ENCODE data around the gene USP46.

The USP46 gene

DNA sequence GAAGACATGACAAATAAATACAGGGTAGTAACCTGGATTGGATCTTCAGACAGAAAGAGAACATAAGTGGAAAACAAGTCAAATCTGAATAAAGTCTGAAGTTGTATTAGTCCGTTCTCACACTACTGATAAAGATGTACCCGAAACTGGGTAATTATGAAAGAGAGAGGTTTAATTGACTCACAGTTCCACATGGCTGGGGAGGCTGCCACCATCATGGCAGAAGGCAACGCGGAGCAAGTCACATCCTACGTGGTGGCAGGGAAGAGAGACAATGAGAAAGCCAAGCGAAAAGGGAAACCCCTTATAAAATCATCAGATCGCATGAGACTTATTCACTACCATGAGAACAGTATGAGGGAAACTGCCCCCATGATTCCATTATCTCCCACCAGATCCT, 82.8 kb downstream of the USP46 start:
- Mint-ChIP-seq H3K9me3 (no peaks in the 10 kb centered on the region), H3K4me1 (no peaks in the 10 kb centered on the region), H3K27ac (no peak overlapping the region), H3K36me3 (no peaks in the 10 kb centered on the region), H3K4me3 (no peak overlapping the region), H3K27me3 (no peaks in the 10 kb centered on the region)

- no peak overlapping the region for H3K4me3 Mint-ChIP-seq
- H3K27ac Mint-ChIP-seq = no peak overlapping the region
- no peaks in the 10 kb centered on the region for H3K27me3 Mint-ChIP-seq
- no peaks in the 10 kb centered on the region for H3K36me3 Mint-ChIP-seq
- no peaks in the 10 kb centered on the region for H3K4me1 Mint-ChIP-seq
- H3K9me3 Mint-ChIP-seq = no peaks in the 10 kb centered on the region
Measured at GRCh38 chr4:52575406-52575805, 83.7 kb downstream of the USP46 start.

DNA sequence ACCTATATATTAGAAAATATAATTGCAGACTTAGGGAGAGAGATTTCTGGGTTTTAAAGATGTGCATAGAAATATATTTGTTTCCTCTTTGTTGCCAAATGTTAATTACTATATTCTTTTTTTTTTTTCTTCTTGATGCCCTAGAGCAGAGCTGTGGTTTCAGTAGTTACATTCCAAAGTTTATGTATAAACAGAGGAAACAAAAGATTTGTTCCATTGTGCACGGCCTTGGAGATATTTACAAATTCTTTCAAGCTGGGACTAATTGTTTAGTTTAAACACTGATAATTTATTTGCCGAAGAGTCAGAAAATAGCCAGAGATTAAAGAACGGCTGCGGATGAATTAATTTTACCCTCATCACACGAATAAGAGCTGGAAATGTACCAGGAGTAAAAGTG, 85.1 kb downstream of the USP46 start:
- Mint-ChIP-seq H3K36me3 (no peaks in the 10 kb centered on the region), H3K9me3 (no peaks in the 10 kb centered on the region), H3K4me3 (no peak overlapping the region), H3K27me3 (no peaks in the 10 kb centered on the region), H3K27ac (no peak overlapping the region), H3K4me1 (no peaks in the 10 kb centered on the region)

DNA sequence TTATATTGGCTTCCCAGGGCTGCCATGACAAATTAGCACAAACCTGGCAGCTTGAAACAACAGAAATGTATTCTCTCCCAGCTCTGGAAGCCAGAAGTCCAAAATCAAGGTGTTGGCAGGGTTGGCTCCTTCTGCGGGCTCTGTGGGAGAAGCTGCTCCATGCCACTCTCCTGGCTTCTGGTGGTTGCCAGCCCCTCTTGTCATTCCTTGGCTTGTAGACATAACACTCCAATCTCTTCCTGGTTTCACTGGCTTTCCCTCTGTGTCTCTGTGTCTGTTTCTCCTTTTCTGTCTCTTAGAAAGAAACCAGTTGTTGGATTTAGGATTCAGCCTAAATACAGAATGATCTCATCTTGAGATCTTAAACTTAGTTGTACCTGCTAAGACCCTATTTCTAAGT, 85.5 kb downstream of the USP46 start:
- Mint-ChIP-seq H3K4me1 (no peaks in the 10 kb centered on the region), H3K27me3 (no peaks in the 10 kb centered on the region), H3K36me3 (no peaks in the 10 kb centered on the region), H3K4me3 (no peak overlapping the region), H3K27ac (no peak overlapping the region), H3K9me3 (no peaks in the 10 kb centered on the region)

DNA sequence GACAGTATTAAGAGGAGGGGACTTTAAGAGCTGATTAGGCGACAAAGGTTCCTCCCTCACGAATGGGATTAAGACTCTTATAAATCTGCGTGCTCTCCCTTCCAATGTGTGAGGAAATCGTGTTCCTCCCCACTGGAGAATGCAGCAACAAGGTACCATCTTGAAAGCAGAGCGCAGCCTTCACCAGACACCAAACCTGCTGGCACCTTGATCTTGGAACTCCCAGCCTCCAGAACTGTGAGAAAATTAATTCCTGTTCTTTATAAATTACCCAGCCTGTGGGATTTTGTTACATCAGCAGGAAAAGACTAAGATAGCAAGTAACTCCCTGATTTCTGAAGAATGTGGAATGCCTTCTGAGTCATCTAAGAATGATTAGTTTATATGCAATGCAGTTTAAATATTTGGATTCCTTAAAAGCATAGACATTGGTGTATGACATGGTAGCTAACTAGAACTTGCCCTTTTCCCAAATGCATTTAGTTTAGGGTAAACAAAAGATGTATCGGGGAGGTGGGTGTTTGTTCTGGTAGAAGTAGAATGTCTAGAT, 86.1 kb downstream of the USP46 start:
- Mint-ChIP-seq H3K4me1 (no peaks in the 10 kb centered on the region), H3K27ac (no peak overlapping the region), H3K27me3 (peaks cover 2% of the 10 kb centered on the region), H3K4me3 (no peak overlapping the region), H3K9me3 (no peaks in the 10 kb centered on the region), H3K36me3 (no peaks in the 10 kb centered on the region)

- H3K9me3 Mint-ChIP-seq = no peaks in the 10 kb centered on the region
- H3K27me3 Mint-ChIP-seq = peaks cover 10% of the 10 kb centered on the region
- no peak overlapping the region for H3K4me3 Mint-ChIP-seq
- no peak overlapping the region for H3K27ac Mint-ChIP-seq
- no peaks in the 10 kb centered on the region for H3K4me1 Mint-ChIP-seq
- no peaks in the 10 kb centered on the region for H3K36me3 Mint-ChIP-seq
Measured at GRCh38 chr4:52568351-52568750, 90.8 kb downstream of the USP46 start.

DNA sequence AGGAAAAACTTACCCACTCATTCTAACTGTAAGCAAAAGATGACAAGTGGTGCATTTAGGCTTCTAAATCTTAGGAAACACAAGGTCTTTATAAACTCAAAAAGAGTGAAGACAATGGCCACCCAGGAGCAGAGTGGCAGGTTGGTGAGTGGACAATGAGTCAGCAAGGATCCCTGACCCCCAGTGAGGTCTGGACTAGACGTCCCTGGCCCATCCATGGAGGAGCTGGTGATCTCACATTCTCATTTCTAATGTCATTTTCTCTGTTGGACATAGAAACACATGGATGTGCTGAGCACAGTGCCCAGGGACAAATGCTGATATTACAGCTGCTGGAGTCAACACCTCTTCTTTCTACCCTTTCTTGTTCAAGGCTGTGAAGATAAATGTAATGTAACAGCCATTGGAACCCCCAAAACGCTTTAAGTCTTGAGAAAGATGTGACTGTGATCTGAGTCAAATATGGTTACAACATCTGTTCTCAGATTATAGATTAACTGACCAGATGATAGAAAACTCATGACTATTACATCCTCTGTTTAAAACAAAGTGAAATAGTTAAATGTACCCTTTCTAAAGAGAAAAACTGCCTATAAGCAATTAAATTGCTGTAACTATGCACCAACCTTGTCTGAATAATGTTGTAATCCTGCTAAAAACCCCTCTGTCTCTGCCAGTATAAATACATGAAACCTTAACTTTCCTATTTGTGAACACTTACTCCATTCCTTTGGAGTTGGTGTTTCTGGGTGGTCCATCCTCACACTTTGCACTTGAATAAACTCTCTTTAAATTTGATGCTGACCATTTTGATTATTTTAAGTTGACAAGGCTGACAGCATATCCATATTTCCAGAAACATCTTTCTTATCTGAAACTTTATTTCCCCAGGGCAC, 92.7 kb downstream of the USP46 start:
- peaks cover 13% of the 10 kb centered on the region for H3K27me3 Mint-ChIP-seq
- H3K9me3 Mint-ChIP-seq = no peaks in the 10 kb centered on the region
- no peak overlapping the region for H3K4me3 Mint-ChIP-seq
- no peak overlapping the region for H3K27ac Mint-ChIP-seq
- no peaks in the 10 kb centered on the region for H3K4me1 Mint-ChIP-seq
- H3K36me3 Mint-ChIP-seq = no peaks in the 10 kb centered on the region

- H3K36me3 Mint-ChIP-seq = no peaks in the 10 kb centered on the region
- no peaks in the 10 kb centered on the region for H3K4me1 Mint-ChIP-seq
- no peak overlapping the region for H3K4me3 Mint-ChIP-seq
- peaks cover 11% of the 10 kb centered on the region for H3K27me3 Mint-ChIP-seq
- no peaks in the 10 kb centered on the region for H3K9me3 Mint-ChIP-seq
- H3K27ac Mint-ChIP-seq = no peak overlapping the region
Measured at GRCh38 chr4:52560844-52561280, 98.2 kb downstream of the USP46 start.

DNA sequence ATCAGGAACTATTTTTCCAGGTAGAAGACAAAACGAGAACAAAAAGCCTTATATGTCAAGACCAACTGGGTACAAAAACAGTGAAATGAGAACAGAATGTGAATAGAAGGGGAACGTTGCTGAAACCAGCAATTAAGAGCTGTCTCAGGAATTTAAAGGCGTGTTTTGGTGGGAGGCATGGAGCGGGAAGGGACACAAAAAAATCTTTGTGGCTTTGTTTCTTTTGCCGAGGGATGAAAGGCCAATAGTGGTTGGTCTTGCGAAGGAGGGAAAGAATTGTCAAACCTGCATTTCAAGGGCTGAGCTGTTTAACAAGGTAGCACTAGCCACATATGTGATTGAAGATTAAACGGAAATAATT, 103.8 kb downstream of the USP46 start:
- Mint-ChIP-seq H3K36me3 (no peaks in the 10 kb centered on the region), H3K27me3 (peaks cover 9% of the 10 kb centered on the region), H3K4me1 (no peaks in the 10 kb centered on the region), H3K9me3 (no peaks in the 10 kb centered on the region), H3K4me3 (no peak overlapping the region), H3K27ac (no peak overlapping the region)

DNA sequence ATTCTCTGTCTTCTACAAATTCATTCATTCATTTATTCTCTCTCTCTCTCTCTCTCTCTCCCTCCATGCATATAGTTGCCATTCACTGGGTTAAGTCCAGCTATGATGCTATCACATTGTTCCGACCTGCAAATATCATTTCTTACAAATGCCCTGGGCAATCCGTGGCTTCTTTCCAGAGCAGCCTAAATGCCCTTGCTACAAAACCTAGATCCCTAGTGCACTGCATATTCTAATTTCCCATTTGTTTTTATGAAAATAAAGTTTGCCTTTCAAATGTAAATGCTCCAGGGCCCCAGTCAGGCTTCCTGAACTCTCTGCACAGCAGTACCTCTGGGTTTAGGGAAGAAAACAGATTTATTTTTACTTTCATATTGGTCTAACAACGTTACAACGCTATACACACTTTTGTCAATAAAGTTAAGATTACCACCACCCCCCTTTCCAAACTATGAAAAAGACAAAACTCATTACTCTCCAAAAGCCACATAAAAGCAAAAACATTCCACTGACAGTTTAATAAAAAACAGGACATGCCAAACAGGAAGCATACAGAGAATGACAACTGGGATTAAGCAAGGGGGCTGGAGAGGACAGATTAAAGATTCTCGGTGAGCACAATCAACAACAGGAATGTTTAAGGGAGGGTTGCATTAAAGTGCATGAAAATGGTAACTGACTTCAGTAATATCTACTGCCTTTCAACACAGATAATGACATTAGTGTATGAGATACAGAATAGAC, 104.3 kb downstream of the USP46 start:
- Mint-ChIP-seq H3K4me3 (no peak overlapping the region), H3K27me3 (peaks cover 9% of the 10 kb centered on the region), H3K4me1 (no peaks in the 10 kb centered on the region), H3K27ac (no peak overlapping the region), H3K36me3 (no peaks in the 10 kb centered on the region), H3K9me3 (no peaks in the 10 kb centered on the region)

- no peaks in the 10 kb centered on the region for H3K36me3 Mint-ChIP-seq
- H3K9me3 Mint-ChIP-seq = no peaks in the 10 kb centered on the region
Measured at GRCh38 chr4:52552778-52553177, 106.3 kb downstream of the USP46 start.

GRCh38 chr4:52551487-52551886, 107.6 kb downstream of the USP46 start:
- H3K9me3 Mint-ChIP-seq = no peaks in the 10 kb centered on the region
- peaks cover 9% of the 10 kb centered on the region for H3K27me3 Mint-ChIP-seq
- H3K27ac Mint-ChIP-seq = no peak overlapping the region
- no peak overlapping the region for H3K4me3 Mint-ChIP-seq
- H3K4me1 Mint-ChIP-seq = no peaks in the 10 kb centered on the region
- no peaks in the 10 kb centered on the region for H3K36me3 Mint-ChIP-seq

More at GRCh38 chr4:52552778-52553177, 106.3 kb downstream of the USP46 start:
- no peak overlapping the region for H3K4me3 Mint-ChIP-seq
- H3K27ac Mint-ChIP-seq = no peak overlapping the region
- no peaks in the 10 kb centered on the region for H3K4me1 Mint-ChIP-seq
- peaks cover 9% of the 10 kb centered on the region for H3K27me3 Mint-ChIP-seq

DNA sequence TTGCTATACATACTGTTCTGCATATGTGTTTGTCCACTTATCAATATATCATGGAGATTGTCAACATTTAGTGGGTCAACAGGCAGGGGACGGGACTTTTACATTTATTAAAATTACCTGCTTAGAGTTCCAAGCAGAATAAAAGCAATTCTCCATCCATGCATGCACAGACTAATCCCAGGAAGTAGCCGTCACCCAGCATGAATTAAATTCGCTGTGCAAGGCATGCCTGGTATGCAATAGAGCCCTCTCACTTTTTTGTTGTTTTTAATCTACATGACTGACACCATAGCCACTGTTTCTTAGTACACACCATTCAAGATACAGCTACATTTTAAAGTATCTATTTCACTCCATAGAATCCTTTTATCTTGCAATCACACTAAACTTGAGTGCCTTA, 108.9 kb downstream of the USP46 start:
- no peaks in the 10 kb centered on the region for H3K36me3 Mint-ChIP-seq
- H3K9me3 Mint-ChIP-seq = no peaks in the 10 kb centered on the region
- H3K27ac Mint-ChIP-seq = no peak overlapping the region
- no peak overlapping the region for H3K4me3 Mint-ChIP-seq
- peaks cover 8% of the 10 kb centered on the region for H3K27me3 Mint-ChIP-seq
- H3K4me1 Mint-ChIP-seq = no peaks in the 10 kb centered on the region

GRCh38 chr4:52548818-52549570, 110.1 kb downstream of the USP46 start:
- Mint-ChIP-seq H3K36me3 (no peaks in the 10 kb centered on the region), H3K4me1 (no peaks in the 10 kb centered on the region), H3K27me3 (peaks cover 3% of the 10 kb centered on the region), H3K27ac (no peak overlapping the region), H3K9me3 (no peaks in the 10 kb centered on the region), H3K4me3 (no peak overlapping the region)

GRCh38 chr4:52546449-52546848, 112.7 kb downstream of the USP46 start:
- peaks cover 3% of the 10 kb centered on the region for H3K27me3 Mint-ChIP-seq
- no peak overlapping the region for H3K4me3 Mint-ChIP-seq
- no peaks in the 10 kb centered on the region for H3K9me3 Mint-ChIP-seq
- no peak overlapping the region for H3K27ac Mint-ChIP-seq
- H3K36me3 Mint-ChIP-seq = no peaks in the 10 kb centered on the region
- H3K4me1 Mint-ChIP-seq = no peaks in the 10 kb centered on the region

Measured in activated naive CD4-positive, alpha-beta T cell treated with anti-CD3 and anti-CD28 coated beads, Interleukin-2, amount 50 U/mL, for 24 hours (primary cell).